ENCODE results near the gene FGD5.

DNA sequence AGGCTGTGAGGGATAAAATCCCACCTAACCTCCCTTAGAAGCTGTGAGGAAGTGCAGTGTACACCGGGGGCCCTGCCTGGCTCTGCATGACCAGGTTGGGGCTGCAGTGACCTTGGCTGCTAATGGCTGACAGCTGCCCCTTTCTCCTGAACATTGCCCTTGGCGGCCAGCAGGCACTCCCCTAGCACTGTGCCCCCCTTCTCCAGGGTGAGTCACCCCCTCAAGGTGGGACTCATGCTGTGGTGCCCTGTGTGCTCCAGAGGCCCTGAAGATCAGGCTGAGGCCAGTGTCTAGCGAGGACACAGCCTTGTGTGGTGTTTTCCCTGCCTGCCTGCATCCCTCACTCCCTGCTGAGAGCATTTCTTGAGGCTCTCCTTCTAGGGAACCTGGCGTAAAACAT is 21.0 kb upstream of the FGD5 start:
- TF ChIP-seq GATA2 (IDR thresholded peaks at IDR 0.05; ENCODE audit: low read depth, low read length) (no peak), GATA3 (IDR thresholded peaks at IDR 0.05; ENCODE audit: low read depth, low read length) (no peak)
